Superior temporal gyrus (tissue), 1 donor: ENCODE results near the gene ATG4B.

Experiments used
- DNase-seq: peaks from one replicate; pipeline ENCODE4 v3.0.0-alpha.2; 2016; ENCODE audit errors: extremely low spot score

The ATG4B gene

GRCh38 chr2:241690202-241690717 lies 52.8 kb downstream of the ATG4B start:
- DNase-seq, result no peak

- no peak for DNase-seq
Measured at GRCh38 chr2:241692448-241692847, 55.0 kb downstream of the ATG4B start.

- DNase-seq, result no peak
Measured at GRCh38 chr2:241695651-241696050, 58.2 kb downstream of the ATG4B start.

- no peak for DNase-seq
Measured at GRCh38 chr2:241701149-241701398, 63.6 kb downstream of the ATG4B start.

- peak; percentile 89 for DNase-seq
Measured at GRCh38 chr2:241701399-241702154, 64.1 kb downstream of the ATG4B start, which contains the start of gene ING5. Gene ING5, plus strand, starts transcription at chr2:241702039. Its CDS starts 27 bp downstream, at chr2:241702066.

GRCh38 chr2:241702155-241703031 lies 64.9 kb downstream of the ATG4B start:
- DNase-seq, result peak; percentile 71

- DNase-seq, result peak; percentile 20
Measured at GRCh38 chr2:241703032-241703604, 65.6 kb downstream of the ATG4B start.

GRCh38 chr2:241706537-241706936 lies 69.0 kb downstream of the ATG4B start:
- no peak for DNase-seq

- DNase-seq, result no peak
Measured at GRCh38 chr2:241708879-241709278, 71.4 kb downstream of the ATG4B start.

GRCh38 chr2:241719093-241719492 lies 81.6 kb downstream of the ATG4B start:
- no peak for DNase-seq

- no peak for DNase-seq
Measured at GRCh38 chr2:241720099-241720498, 82.6 kb downstream of the ATG4B start.

GRCh38 chr2:241720560-241720959 lies 83.1 kb downstream of the ATG4B start:
- no peak for DNase-seq

- no peak for DNase-seq
Measured at GRCh38 chr2:241721852-241722251, 84.4 kb downstream of the ATG4B start.

GRCh38 chr2:241722896-241723454 lies 85.5 kb downstream of the ATG4B start:
- DNase-seq, result no peak
